ENCODE data around the gene OARD1.

DNA sequence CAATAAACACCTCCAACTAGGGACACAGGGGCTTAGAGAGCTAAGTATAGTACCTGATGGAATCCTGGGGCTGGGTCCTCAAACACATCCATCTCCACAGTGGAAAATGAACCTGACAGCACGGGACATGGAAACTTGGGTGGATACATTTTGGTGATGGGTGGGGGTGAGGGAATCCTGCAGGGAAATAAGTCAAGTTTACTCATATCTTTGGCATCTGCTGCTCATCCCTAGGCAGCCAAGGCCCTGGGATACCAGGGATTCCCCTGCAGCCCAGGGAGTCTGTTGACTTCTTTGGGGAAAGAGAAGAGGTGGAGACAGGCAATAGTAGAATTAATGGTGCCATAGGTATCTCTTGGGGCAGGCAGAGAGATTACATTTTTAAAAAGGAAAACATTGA, 12.6 kb downstream of the OARD1 start:
- TF ChIP-seq POLR2A (IDR thresholded peaks at IDR 0.05; ENCODE audit: low read depth, low read length) (no peak), TAF1 (IDR thresholded peaks at IDR 0.05; ENCODE audit: low read depth, low read length) (no peak)
